HEK293T (cell line): Measurements from ENCODE around the gene MYLK3.
A peak's percentile ranks its signal among the peaks of the same experiment; 100 is the strongest.

Experiments
- BHLHE40 ChIP-seq: fragments of 450-650 bp; IDR thresholded peaks from 2 replicates; pipeline ENCODE4 v1.6.1; 2016; ENCODE audit warnings: mild to moderate bottlenecking, moderate library complexity, borderline replicate concordance
- FOXA1 ChIP-seq: fragments of 450-650 bp; IDR thresholded peaks from 2 replicates; pipeline ENCODE4 v1.6.1; 2016; ENCODE audit warnings: mild to moderate bottlenecking
- FOXK2 ChIP-seq: fragments of 450-650 bp; IDR thresholded peaks from 2 replicates; pipeline ENCODE4 v1.6.1; 2016; ENCODE audit warnings: mild to moderate bottlenecking
- SP1 ChIP-seq: fragments of 450-650 bp; IDR thresholded peaks from 2 replicates; pipeline ENCODE4 v1.6.1; 2017
- SUZ12 ChIP-seq: fragments of 450-650 bp; IDR thresholded peaks from 2 replicates; pipeline ENCODE4 v1.6.1; 2016; ENCODE audit warnings: mild to moderate bottlenecking
- TARDBP ChIP-seq: fragments of 450-650 bp; IDR thresholded peaks from 2 replicates; pipeline ENCODE4 v1.6.1; 2016

- TF ChIP-seq SP1 (peak; percentile 44; the same call in 1 of the 2 replicates), SUZ12 (no peak), BHLHE40 (no peak), FOXK2 (no peak), TARDBP (no peak), FOXA1 (no peak)
These were observed 59.3 kb downstream of the MYLK3 start, which contains the start of gene VPS35 for GRCh38 chr16:46688654-46689364.
